HCT116 (cell line): ENCODE data around the gene SYNJ2. TPM values are rescaled to one million over a fixed set of nuclear protein-coding genes. Genes with fewer than 3 reads are reported as not detected.
"Not testable (repeated sequence)": the region's sequence is repeated elsewhere in the genome, so short reads cannot be mapped to it uniquely, and the experiment has no call there.

Source experiments
- ATAC-seq: fragments of 200-7000 bp; cut with Tn5 transposase; 2 replicates; pipeline ENCODE4 v1.9.1; 2020; ENCODE audit warnings: mild to moderate bottlenecking, moderate library complexity
- BruUV-seq: library from RNA; stranded (reverse); fragments of 400-500 nt; replicated peaks from 2 replicates; lab custom pipeline; 2021; lab: Mats Ljungman, UMichigan
- CTCF ChIA-PET: fragments of 300-600 bp; sonication (Branson Sonifier 250); formaldehyde crosslinking; loops from one replicate; lab custom pipeline; 2021; ENCODE audit warnings: antibody characterized with exemption; lab: Charles Lee
- POLR2A ChIA-PET: fragments of 300-600, 350-600 bp; sonication (Branson Sonifier 250); formaldehyde crosslinking; loops from one replicate; lab custom pipeline; 2021; ENCODE audit warnings: antibody characterized with exemption; lab: Charles Lee
- RAD21 ChIA-PET, 2 experiments: fragments of 300-600 bp; sonication (Branson Sonifier 250); formaldehyde crosslinking; loops; one replicate each; lab custom pipeline; 2023; ENCODE audit warnings: low total read pairs in 2 of 2; ENCODE audit not compliant: uncharacterized antibody in 2 of 2, unreplicated experiment in 2 of 2, low non-redundant PET in 1 of 2; lab: Charles Lee
- DNase-seq: peaks from one replicate; pipeline ENCODE4 v3.0.0-alpha.2; 2010; ENCODE audit warnings: low read depth, low spot score
- H2AFZ ChIP-seq: fragments of 200-600 bp; shearing (Covaris generic), sonication (generic); 2 replicates; pipeline ENCODE4 v1.6.1; 2017; ENCODE audit warnings: low read depth, mixed run types, mixed read lengths, antibody characterized with exemption, low read length; ENCODE audit not compliant: poor library complexity, severe bottlenecking
- H3K27ac ChIP-seq: 2 replicates; pipeline ENCODE4 v1.5.1; 2012; ENCODE audit warnings: low read depth, low read length
- H3K27me3 ChIP-seq: fragments of 200-600 bp; sonication (generic); 2 replicates; pipeline ENCODE4 v1.6.1; 2016; ENCODE audit warnings: mixed run types, low read length, mixed read lengths; ENCODE audit not compliant: insufficient read depth
- H3K36me3 ChIP-seq, 2 experiments: fragments of 200-500 bp in 1 of 2; fragments of 200-600 bp in 1 of 2; sonication (Bioruptor generic) in 1 of 2; sonication (generic) in 1 of 2; 2 replicates each; pipeline versions ENCODE4 v1.5.1 to v1.6.1; 2014 to 2016; ENCODE audit warnings: low read length in 2 of 2, inconsistent platforms in 1 of 2, mixed read lengths in 1 of 2, mixed run types in 1 of 2; ENCODE audit not compliant: insufficient read depth in 2 of 2, control insufficient read depth in 1 of 2
- H3K4me1 ChIP-seq, 2 experiments: fragments of 200-600 bp in 1 of 2; sonication (generic) in 1 of 2; 2 replicates each; pipeline versions ENCODE4 v1.5.1 to v1.6.1; 2012 to 2017; ENCODE audit warnings: low read length in 2 of 2, inconsistent platforms in 1 of 2, mild to moderate bottlenecking in 1 of 2, mixed read lengths in 1 of 2, mixed run types in 1 of 2, moderate library complexity in 1 of 2; ENCODE audit not compliant: insufficient read depth in 2 of 2, control insufficient read depth in 1 of 2
- H3K4me2 ChIP-seq: fragments of 200-600 bp; sonication (generic); 2 replicates; pipeline ENCODE4 v1.6.1; 2017; ENCODE audit warnings: mixed run types, low read length, mixed read lengths
- H3K4me3 ChIP-seq, 2 experiments: fragments of 200-600 bp in 1 of 2; sonication (generic) in 1 of 2; replicated peaks in 1 of 2; 2 replicates each; pipeline ENCODE4 v1.5.1; 2011 to 2016; ENCODE audit warnings: low read length in 2 of 2, control low read depth in 1 of 2, low read depth in 1 of 2, mild to moderate bottlenecking in 1 of 2, mixed read lengths in 1 of 2, mixed run types in 1 of 2
- H3K79me2 ChIP-seq: fragments of 200-600 bp; sonication (generic); 2 replicates; pipeline ENCODE4 v1.6.1; 2017; ENCODE audit warnings: mild to moderate bottlenecking, mixed run types, low read length, moderate library complexity, mixed read lengths; ENCODE audit not compliant: insufficient read depth
- H3K9ac ChIP-seq: fragments of 200-600 bp; sonication (generic); 2 replicates; pipeline ENCODE4 v1.6.1; 2016; ENCODE audit warnings: low read length, mixed read lengths
- H3K9me2 ChIP-seq: fragments of 200-600 bp; sonication (generic), shearing (Covaris generic); 2 replicates; pipeline ENCODE4 v1.6.1; 2017; ENCODE audit warnings: mixed run types, mild to moderate bottlenecking, moderate library complexity; ENCODE audit not compliant: insufficient read depth
- H3K9me3 ChIP-seq, 2 experiments: fragments of 200-500 bp in 1 of 2; fragments of 200-600 bp in 1 of 2; sonication (Bioruptor generic) in 1 of 2; sonication (generic) in 1 of 2; 2 replicates each; pipeline ENCODE4 v1.6.1; 2014 to 2017; ENCODE audit warnings: low read length in 2 of 2, mixed read lengths in 2 of 2, inconsistent platforms in 1 of 2, low read depth in 1 of 2, mild to moderate bottlenecking in 1 of 2, mixed run types in 1 of 2, moderate library complexity in 1 of 2; ENCODE audit not compliant: control insufficient read depth in 1 of 2, insufficient read depth in 1 of 2
- H4K20me1 ChIP-seq: fragments of 200-600 bp; sonication (generic), shearing (Covaris generic); 2 replicates; pipeline ENCODE4 v1.6.1; 2017; ENCODE audit warnings: mixed run types, mild to moderate bottlenecking, moderate library complexity; ENCODE audit not compliant: insufficient read depth
- ATF3 ChIP-seq: IDR thresholded peaks from 2 replicates; pipeline ENCODE4 v1.6.1; 2012
- POLR2AphosphoS5 ChIP-seq: IDR thresholded peaks from 2 replicates; pipeline ENCODE4 v1.6.1; 2011; ENCODE audit warnings: mild to moderate bottlenecking, low read depth, low read length, moderate library complexity
- SRF ChIP-seq: IDR thresholded peaks from 2 replicates; pipeline ENCODE4 v1.6.1; 2012; ENCODE audit warnings: low read depth
- YY1 ChIP-seq: IDR thresholded peaks from 2 replicates; pipeline ENCODE4 v1.6.1; 2011; ENCODE audit warnings: low read length, low read depth, moderate library complexity, mild to moderate bottlenecking; ENCODE audit not compliant: insufficient replicate concordance; ENCODE audit errors: extremely low read depth
- ZFX ChIP-seq: fragments of 450-650 bp; IDR thresholded peaks from 2 replicates; pipeline ENCODE4 v1.6.1; 2017
- intact Hi-C: fragments of 100-400 bp; cut with micrococcal nuclease; formaldehyde crosslinking; loops from 2 replicates; pipeline ENCODE4 v1.10.0; 2022
- total RNA-seq: library from RNA; stranded (reverse); gene quantifications from one replicate; pipeline ENCODE4 v1.2.1, GENCODE V29; 2021; ENCODE audit not compliant: unreplicated experiment

The SYNJ2 gene
- total RNA-seq, 1 experiment from 2014 or later, result 23.9 TPM

- H3K9ac ChIP-seq, H3K27me3 ChIP-seq, H3K9me2 ChIP-seq, H3K4me3 ChIP-seq, DNase-seq, H3K79me2 ChIP-seq, H4K20me1 ChIP-seq, BruUV-seq, H3K9me3 ChIP-seq, H3K27ac ChIP-seq, H3K4me2 ChIP-seq, H2AFZ ChIP-seq, ATAC-seq, H3K4me1 ChIP-seq, CTCF ChIA-PET, RAD21 ChIA-PET, POLR2A ChIA-PET: not testable (repeated sequence)
- H3K36me3 ChIP-seq, result peaks cover 20 to 31% of the 10 kb centered on the region in 2 experiments
- intact Hi-C loops, result loop anchor here (10.0 kb wide), 2 partner anchors 296 to 626 kb away; no protein-coding TSS in a partner anchor
Measured at GRCh38 chr6:157940375-157941036, 41.2 kb upstream of the SYNJ2 start.

- H3K36me3 ChIP-seq, result peaks cover 20 to 27% of the 10 kb centered on the region in 2 experiments
- POLR2A ChIA-PET, result no interaction called here
Measured at GRCh38 chr6:157941101-157941863, 40.4 kb upstream of the SYNJ2 start.

More at GRCh38 chr6:157941101-157941863, 40.4 kb upstream of the SYNJ2 start:
- Histone ChIP-seq H3K9ac (no peak overlapping the region), H3K4me3 (no peak overlapping the region), H3K4me2 (no peak overlapping the region), H3K4me1 (no peaks in the 10 kb centered on the region), H3K9me2 (no peaks in the 10 kb centered on the region), H3K79me2 (no peaks in the 10 kb centered on the region), H2AFZ (no peak overlapping the region), H3K27me3 (no peaks in the 10 kb centered on the region), H3K9me3 (no peaks in the 10 kb centered on the region), H4K20me1 (no peaks in the 10 kb centered on the region), H3K27ac (no peak overlapping the region)
- intact Hi-C loops, result loop anchor here (10.0 kb wide), 2 partner anchors 296 to 626 kb away; no protein-coding TSS in a partner anchor
- ChIA-PET RAD21 (no interaction called here), CTCF (no interaction called here)
- DNase-seq, result no peak
- no peak for TF ChIP-seq POLR2AphosphoS5
- no peak for TF ChIP-seq YY1
- TF ChIP-seq ATF3, result no peak
- no peak for TF ChIP-seq SRF
- TF ChIP-seq ZFX, result no peak
- no peak for ATAC-seq
- BruUV-seq, result no TSS peak
